Tongue (tissue), 2 donors: Measurements from ENCODE around the gene MIDN. TPM values are rescaled to one million over a fixed set of nuclear protein-coding genes. Genes with fewer than 3 reads are reported as not detected.

Experiments
- DNase-seq: peaks from one replicate; pipeline ENCODE4 v3.0.0-alpha.2; 2015
- total RNA-seq: library from RNA; depleted of rRNA; stranded (reverse); fragments of >200 nt; gene quantifications from one replicate; pipeline ENCODE4 v1.2.3, GENCODE V29; 2014

MIDN gene
- total RNA-seq, 1 donor from 2014 or later, result 26.7 TPM

DNA sequence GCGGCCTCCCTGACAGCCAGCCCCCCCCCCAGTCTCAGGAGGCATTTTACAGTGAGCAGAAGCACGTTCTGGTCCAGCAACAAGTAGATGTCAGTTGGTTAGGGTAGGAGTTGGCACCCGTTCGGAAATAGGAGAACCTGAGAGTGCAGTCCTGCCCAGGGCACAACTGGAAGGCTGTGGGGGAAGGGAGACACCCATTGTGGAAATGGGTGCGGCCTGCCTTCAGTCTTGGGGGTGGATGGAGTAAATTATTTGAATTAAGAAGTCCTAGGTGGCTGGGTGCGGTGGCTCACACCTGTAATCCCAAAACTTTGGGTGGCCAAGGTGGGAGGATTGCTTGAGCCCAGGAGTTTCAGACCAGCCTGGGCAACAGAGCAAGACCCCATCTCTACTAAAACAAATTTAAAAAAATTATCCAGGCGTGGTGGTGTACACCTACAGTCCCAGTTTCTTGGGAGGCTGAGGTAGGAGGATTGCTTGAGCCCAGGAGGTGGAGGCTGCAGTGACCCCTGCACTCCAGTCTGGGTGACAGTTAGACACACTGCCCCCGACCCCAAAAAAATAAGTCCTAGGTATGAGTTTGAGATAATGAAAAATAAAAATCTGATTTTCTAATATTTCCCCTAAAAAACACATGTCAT is 21.9 kb downstream of the MIDN start:
- DNase-seq, result peak; percentile 61

DNA sequence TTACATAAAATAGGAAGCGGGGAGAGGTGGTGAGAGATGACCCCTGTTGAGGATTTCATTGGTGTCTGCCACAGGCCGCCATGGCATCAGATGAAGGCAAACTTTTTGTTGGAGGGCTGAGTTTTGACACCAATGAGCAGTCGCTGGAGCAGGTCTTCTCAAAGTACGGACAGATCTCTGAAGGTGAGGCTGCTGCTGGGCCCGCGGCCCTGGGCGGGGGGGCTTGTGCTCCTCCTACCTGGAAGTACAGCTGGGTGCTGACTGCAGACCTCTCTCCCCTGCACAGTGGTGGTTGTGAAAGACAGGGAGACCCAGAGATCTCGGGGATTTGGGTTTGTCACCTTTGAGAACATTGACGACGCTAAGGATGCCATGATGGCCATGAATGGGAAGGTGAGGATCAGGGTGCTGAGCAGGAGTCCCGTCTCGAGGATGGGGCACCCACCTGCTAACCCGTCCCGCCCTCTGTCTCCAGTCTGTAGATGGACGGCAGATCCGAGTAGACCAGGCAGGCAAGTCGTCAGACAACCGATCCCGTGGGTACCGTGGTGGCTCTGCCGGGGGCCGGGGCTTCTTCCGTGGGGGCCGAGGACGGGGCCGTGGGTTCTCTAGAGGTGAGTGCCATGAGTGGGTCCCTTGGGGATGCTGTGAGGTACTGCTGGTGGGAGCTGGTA is 22.6 kb downstream of the MIDN start:
- DNase-seq, result no peak

- no peak for DNase-seq
Measured at GRCh38 chr19:1271528-1272422, 23.4 kb downstream of the MIDN start.

DNA sequence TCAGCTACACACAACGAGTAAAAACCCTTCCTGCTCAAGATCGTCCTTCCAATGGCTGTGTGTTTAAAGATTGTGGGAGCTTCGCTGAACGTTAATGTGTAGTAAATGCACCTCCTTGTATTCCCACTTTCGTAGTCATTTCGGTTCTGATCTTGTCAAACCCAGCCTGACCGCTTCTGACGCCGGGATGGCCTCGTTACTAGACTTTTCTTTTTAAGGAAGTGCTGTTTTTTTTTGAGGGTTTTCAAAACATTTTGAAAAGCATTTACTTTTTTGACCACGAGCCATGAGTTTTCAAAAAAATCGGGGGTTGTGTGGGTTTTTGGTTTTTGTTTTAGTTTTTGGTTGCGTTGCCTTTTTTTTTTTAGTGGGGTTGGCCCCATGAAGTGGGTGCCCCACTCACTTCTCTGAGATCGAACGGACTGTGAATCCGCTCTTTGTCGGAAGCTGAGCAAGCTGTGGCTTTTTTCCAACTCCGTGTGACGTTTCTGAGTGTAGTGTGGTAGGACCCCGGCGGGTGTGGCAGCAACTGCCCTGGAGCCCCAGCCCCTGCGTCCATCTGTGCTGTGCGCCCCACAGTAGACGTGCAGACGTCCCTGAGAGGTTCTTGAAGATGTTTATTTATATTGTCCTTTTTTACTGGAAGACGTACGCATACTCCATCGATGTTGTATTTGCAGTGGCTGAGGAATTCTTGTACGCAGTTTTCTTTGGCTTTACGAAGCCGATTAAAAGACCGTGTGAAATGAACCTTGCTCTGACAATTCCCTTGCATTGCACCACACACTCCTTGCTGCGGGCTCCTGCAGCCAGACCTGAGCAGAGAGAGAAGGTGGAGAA is 24.3 kb downstream of the MIDN start:
- DNase-seq, result no peak

DNA sequence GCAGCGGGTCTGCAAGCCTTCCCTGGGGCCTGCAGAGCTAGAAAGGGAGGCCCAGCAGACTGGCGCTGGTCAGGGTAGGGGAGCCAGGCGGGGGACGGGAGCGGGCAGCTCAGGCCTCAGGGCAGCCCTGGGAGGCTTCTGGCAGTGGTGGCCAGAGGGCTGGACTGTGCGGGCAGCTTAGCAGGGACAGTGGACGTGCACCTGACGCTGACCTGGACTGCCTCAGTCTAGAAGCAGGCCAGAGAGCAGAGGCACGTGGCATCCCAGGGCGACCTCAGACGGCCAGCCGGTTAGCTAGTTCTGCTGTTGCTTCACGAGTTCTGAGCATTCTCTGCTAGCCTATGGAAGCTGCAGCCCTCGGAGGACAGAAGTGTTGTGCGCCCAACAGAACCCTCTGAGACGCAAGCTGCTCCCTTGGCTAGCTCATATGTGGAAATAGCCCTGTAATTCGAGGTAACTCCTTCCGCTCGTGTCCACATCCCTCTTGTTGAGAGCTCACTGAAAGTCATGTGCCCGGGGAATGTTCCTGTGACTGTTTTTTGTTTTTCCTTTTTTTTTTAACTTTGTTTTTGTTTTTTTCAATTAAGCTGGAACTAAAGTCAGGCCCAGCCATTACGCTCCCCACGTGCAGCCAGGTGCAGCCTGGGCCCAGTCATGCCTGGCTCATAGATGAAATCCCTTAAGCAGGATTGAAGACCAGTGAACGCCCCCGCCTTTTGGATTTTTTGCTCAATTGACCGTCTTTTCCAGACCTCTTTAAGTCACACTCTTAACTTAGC is 25.1 kb downstream of the MIDN start:
- no peak for DNase-seq

DNA sequence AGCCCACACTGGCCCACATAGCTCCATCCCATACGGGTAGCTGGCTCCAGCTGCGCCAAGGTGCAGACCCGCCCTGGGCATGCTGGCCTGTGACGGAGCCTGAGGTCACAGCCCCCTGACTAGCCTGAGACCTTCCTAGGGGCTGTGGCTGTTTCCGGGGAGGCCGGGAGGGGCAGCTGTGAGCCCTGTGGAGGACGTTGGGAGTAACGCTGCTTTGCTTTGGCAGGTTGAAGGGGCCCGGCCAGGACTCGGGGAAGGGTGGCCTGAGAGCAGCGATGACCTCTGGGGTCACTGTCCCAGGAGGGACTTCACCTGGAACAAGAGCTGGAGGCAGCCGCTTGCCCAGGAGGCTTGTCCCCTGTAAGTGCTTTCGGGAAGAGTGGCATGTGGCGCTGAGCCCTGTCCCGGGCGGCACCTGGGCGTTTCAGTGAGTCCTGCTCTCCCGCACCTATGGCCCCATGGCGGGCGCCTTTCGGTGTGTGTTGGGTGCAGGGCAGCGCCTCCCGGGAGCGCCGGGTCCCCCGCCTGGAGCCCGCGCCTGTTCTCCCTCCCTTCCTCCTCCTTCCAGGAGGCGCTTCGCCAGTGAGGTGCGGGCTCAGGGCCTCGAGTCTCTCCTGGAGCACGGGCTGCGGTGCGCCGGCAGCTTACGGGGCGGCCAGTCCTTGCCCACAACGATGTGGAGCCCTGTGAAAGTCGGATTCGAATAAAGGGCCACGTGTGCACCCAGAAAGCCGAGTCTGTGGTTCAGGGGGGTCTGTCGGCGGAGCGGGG is 25.9 kb downstream of the MIDN start:
- no peak for DNase-seq

DNA sequence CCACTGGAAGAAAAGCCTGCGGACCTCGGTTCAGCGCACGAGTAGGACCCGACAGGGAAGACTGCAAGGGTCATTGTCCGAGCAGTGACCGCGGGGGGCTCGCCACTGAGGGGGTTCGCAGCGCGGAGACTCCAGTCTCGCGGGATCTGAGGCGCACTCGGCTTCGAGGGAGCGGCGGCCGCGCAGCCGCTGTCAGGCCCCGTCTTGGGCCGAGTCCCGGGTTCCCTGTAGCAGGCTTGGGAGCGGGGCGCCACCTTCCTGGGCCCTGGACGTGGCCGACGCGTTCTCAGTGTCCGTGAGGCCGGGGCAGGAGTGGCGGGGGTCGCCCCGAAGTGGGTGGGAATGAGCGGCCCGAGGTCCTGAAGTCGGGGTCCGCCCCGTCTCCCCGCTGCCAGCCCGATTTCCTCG is 26.5 kb downstream of the MIDN start:
- DNase-seq, result no peak

DNA sequence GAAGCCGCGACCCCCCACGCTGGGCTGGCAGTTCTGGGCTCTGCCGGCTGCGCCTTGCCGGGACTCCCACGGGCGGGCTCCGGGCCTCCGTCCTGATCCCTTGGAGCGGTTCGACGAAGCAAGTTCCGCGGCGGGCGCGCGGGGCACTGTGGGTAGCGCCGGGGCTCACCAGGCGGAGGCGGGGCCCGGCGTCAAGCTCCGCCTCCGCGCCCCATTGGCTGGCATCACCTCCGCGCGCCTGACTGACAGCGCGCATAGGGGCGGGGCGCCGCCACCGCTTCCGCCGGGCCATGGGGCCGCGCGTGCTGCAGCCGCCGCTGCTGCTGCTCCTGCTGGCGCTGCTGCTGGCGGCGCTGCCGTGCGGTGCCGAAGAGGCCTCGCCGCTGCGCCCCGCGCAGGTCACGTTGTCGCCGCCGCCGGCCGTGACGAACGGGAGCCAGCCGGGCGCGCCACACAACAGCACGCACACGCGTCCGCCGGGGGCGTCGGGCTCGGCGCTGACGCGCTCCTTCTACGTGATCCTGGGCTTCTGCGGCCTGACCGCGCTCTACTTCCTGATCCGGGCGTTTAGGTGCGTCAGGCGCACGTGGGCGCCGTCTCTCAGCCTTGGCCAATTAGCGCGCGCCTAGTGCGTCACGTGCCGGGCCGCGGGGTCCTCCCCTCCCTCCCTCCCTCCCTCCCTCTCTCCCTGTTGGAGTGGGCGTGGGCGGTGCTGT is 27.0 kb downstream of the MIDN start, which contains the start of gene FAM174C:
FAM174C (plus strand) TSS at position 271 of the 716 bp plus-strand sequence; CDS start at position 291, 20 bp downstream.
- peak; percentile 98 for DNase-seq

DNA sequence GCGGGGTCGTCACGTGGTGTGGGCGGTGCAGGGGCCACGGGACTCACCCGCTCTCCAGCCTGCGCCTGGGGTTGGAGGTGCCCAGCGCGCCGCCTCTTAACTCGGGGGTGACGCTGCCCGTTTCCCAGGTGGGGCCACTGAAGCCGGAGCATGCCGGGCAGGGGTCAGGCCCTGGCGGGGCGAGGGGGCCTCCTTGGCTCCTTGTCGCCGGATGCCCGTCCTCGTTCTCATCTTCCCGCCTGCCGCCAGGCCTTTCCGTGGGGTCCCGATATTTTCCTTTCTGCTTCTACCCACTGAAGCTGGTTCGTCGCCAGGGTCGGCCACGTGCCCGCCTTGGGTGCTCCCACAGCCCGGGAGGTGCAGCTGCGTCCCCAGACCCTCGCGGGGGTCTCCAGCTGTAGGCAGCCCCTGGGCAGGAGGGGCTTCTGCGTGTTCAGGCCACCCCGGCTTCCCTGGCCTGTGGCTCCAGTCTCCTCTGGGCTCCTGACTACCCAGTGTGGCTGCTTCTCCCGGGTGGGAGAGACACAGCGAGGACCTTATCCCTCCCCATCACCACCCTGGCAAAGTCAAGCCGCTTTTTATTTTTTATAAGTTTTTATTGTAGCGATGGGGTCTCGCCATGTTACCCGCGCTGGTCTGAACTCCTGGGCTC is 27.7 kb downstream of the MIDN start:
- DNase-seq, result no peak

DNA sequence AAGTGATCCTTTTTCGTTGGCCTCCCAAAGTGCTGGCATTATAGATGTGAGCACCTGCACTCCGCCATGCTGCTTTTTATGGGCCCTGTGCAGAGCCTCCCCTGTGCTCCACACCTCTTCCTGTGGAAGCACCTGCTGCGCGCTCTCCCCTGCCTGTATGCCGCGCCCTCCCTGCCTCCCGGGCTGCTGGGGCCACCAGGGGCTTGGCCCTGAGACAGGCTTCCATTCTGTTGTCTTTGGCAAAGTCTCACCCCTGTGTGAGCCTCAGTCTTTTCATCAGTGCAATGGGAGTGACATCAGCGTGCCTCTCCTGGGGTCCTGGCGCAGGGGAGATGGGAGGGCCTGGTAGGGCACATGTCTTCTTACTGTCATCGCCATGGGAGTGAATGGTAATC is 28.2 kb downstream of the MIDN start:
- no peak for DNase-seq

DNA sequence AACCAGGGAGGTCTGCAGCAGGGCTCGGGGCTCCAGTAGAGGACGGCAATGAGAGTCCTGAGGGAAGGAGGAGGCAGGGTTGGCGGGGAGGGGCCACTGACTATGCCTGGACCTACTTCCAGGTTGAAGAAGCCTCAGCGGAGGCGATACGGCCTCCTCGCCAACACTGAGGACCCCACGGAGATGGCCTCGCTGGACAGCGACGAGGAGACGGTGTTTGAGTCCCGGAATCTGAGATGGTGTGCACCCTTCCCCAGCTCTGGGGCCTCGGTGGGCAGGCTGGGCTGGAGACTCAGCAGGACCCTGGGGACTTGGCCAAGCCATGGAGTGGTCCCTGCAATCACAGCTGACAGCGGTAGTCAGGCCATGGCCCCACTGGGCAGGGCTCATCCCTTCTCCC is 28.7 kb downstream of the MIDN start:
- no peak for DNase-seq

- no peak for DNase-seq
Measured at GRCh38 chr19:1278074-1278473, 29.7 kb downstream of the MIDN start.

DNA sequence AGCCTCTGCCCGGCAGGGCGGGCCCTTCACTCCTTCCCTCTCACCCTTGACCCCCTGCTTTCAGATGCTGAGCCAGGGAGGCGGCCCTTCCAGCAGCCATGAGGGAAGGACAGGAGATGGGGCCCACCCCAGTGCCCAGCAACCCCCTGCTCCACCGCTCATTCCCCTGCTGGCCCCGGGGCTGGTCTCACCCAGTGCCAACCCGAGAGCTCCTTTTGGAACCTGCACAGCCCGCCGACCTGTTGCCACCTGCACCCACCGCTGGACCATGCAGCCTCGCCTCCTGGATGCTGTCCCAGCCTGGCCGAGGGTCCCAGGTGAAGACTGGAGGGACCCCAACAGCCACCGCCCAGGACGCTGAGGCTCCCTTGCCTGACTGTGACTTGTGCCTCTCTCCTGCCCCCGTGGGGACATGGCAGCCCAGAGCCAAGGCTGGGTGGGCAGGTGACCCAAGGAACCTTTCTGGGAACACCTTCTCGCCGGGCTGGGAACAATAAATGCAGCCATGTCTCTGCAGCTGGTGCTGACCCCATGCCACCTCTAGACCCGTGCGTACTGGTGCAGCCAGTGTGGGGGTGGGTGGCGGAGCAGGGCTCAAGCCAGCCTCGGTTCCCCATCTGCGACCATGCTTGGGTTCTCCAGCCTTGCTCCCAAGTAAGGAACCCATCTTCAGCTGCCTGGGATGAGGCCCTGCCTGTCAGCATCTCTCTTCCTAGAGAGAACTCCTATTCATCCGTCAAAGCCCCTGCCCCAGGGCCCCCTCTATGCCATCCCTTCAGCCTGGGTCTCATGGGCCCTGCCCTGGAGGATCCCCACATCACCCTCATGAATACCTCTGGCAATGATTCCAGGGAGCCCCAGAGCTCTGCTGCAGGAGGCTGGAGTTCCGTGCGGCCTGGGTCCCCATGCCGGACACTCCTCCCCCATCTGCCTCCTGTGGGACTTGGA is 30.6 kb downstream of the MIDN start:
- DNase-seq, result no peak

DNA sequence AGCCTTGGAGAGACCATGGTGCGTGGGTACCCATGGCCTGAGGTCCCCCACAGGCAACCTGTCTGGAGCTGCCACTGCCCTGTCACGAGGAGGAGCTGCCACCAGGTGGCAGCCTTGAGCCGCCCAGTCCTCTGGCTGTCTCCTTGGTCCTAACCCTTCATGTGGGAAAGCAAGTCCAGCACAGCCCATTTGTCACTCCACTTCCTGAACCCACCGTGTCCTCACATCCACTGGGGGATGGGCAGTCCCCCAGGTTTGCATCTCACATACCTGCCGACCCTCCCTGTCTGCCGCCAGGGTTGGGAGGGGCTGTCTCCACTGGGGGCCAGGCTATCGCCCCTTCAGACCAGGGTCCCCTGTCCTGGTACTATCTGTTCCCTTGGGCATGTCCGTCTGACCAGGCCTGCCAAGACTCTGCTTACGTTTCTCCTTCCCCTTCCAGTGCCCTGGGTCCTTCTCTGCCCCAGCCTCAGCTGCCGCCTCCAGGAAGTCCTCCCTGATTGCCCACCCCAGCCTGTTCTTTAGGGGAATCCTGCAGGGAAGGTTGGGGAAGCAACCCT is 31.5 kb downstream of the MIDN start:
- peak; percentile 93 for DNase-seq

DNA sequence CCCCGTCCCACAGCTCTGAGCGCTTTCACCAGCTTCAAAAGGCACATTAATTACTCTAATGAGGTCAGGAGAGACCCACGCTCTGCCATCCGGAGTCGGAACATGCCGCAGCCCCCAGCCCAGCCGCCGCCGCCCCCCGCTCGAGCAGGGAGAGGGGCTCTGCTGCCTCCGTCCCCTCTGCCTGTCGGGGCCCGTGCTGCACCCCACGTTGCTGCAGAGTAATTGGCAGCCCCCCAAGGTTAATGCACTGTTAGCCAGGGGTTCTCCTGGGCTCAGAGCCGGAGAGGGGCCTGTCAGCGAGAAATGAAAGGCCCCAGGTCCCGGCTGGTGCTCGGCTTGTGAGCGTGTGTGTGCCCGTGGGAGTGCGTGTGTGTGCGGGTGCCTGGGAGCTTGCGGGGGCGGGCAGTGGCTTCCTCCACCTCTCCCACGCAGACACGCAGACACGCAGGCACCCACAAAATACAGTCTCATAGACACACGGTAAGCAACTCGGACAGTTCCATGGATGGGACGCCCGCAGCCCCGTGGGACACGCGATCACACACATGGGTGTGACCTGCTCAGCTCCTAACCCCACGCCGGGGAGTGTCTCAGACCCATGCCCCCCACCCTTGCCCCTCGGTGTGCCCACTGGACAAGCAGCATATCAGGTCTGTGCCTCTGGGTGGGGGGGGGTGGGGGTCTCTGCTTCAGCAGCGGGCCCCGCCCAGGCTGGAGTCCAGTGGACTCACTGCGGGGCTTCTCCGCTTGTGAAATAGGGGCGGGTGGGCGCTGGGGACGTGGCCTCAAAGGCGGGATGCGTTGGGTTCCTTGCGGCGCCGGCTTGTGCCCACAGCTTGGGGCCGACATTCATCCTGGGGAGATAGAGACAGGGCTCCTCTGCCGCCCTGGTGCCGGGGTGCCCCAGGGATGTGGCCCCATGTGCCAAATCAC is 32.5 kb downstream of the MIDN start:
- no peak for DNase-seq

- no peak for DNase-seq
Measured at GRCh38 chr19:1281569-1282287, 33.3 kb downstream of the MIDN start.
